NCI-H146 treated with DMSO at 0.1 percent for 48 hours (cell line): Measurements from ENCODE around the gene DDX5.
"Not testable (repeated sequence)": the region's sequence is repeated elsewhere in the genome, so short reads cannot be mapped to it uniquely, and the experiment has no call there.

ENCODE experiments used
- DNase-seq: peaks from one replicate; lab custom pipeline; 2025; ENCODE audit not compliant: unreplicated experiment; lab: John Stamatoyannopoulos, UW

The DDX5 gene

GRCh38 chr17:64508683-64509082 lies 2.6 kb upstream of the DDX5 start:
- no peak for DNase-seq

GRCh38 chr17:64507413-64507782 lies 1.3 kb upstream of the DDX5 start:
- peak; percentile 71 for DNase-seq

GRCh38 chr17:64506576-64507412 lies 705 bp upstream of the DDX5 start, which contains the start of gene CEP95:
CEP95 (plus strand) TSS chr17:64506977; CDS start chr17:64507098, 121 bp downstream.
- peak; percentile 87 for DNase-seq

GRCh38 chr17:64505340-64506200 lies 519 bp downstream of the DDX5 start:
- peak; percentile 77 for DNase-seq

- DNase-seq, result no peak
These were observed 1.2 kb downstream of the DDX5 start for GRCh38 chr17:64504769-64505339.

- no peak for DNase-seq
These were observed 2.0 kb downstream of the DDX5 start for GRCh38 chr17:64503821-64504768.

GRCh38 chr17:64503341-64503740 lies 2.7 kb downstream of the DDX5 start:
- DNase-seq, result no peak

GRCh38 chr17:64502809-64503208 lies 3.3 kb downstream of the DDX5 start:
- DNase-seq, result no peak

- no peak for DNase-seq
These were observed 4.1 kb downstream of the DDX5 start for GRCh38 chr17:64502021-64502420.

- no peak for DNase-seq
These were observed 5.0 kb downstream of the DDX5 start for GRCh38 chr17:64500862-64501765.

GRCh38 chr17:64500487-64500859 lies 5.6 kb downstream of the DDX5 start:
- no peak for DNase-seq

- DNase-seq, result no peak
These were observed 6.1 kb downstream of the DDX5 start for GRCh38 chr17:64499805-64500486.

- DNase-seq, result no peak
These were observed 7.5 kb downstream of the DDX5 start for GRCh38 chr17:64498308-64499203.

- DNase-seq, result no peak
These were observed 8.5 kb downstream of the DDX5 start for GRCh38 chr17:64497565-64498035.

GRCh38 chr17:64496786-64497564 lies 9.1 kb downstream of the DDX5 start, which contains the start of gene POLG2:
POLG2 (minus strand) TSS chr17:64497054; CDS start chr17:64496968, 86 bp downstream.
- DNase-seq, result peak; percentile 79

- DNase-seq, result no peak
These were observed 9.7 kb downstream of the DDX5 start for GRCh38 chr17:64496348-64496785.

GRCh38 chr17:64495300-64495699 lies 10.8 kb downstream of the DDX5 start:
- DNase-seq, result not testable (repeated sequence)
